ENCODE data around the gene SDHB. TPM values are rescaled to one million over a fixed set of nuclear protein-coding genes. Genes with fewer than 3 reads are reported as not detected.

SDHB gene
- total RNA-seq, 1 experiment from 2014 or later: 70.1 TPM

DNA sequence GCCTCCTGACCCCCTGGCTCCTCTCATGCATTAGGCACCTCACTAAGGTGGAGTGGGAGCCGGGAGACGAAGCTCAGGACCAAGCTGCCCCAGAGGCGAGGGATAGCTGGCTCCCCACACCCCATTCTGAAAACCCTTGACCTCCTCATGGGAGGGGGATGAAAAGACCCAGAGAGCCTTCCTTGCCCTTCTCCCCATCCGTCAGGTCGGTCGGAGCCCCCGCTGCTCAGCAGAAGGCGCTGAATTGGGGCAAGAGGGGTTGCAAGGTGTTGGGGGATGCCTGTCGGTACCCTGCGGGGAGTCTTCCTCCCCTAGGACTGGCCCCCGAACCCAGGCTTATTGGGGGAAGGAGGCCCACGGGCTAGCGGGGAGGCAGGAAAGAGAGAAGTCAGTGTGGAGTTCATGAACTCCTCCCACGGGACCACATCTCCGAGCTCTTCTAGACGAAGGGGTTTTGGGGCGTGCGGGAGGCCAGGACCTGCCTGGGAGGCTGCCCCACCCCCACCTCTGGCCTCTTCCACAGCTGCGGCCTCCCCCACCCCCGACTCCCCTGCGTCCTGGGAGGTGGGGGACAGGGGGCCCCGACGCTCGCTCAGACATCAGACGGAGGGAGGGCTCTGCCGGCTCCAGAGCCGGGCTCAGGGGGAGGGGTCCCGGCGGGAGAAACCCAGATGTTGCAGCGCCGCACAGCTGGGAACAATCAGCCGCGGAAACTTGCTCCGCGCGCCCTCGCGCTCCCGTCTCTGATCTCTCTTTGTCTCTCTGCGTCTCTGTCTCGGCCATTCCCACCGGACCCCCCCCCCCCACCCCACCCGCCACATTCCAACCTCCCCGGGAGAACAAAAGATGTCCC lies 74.1 kb downstream of the SDHB start:
- intact Hi-C loops (cut with micrococcal nuclease; ENCODE audit: unreplicated experiment): no loop called here
- Mint-ChIP-seq H3K4me3 (ENCODE audit: low read depth, unreplicated experiment) (peak overlapping the region; percentile 60), H3K4me1 (ENCODE audit: low read depth, unreplicated experiment) (peaks cover 11% of the 10 kb centered on the region), H3K27ac (ENCODE audit: unreplicated experiment) (no peak overlapping the region), H3K36me3 (ENCODE audit: insufficient read depth, unreplicated experiment) (no peaks in the 10 kb centered on the region), H3K9me3 (ENCODE audit: low read depth, unreplicated experiment) (no peaks in the 10 kb centered on the region), H3K27me3 (ENCODE audit: unreplicated experiment) (peaks cover 38% of the 10 kb centered on the region)
- BruUV-seq (replicated peaks): no TSS peak
- CTCF ChIA-PET: no interaction called here
- TF ChIP-seq, protein P1, sequence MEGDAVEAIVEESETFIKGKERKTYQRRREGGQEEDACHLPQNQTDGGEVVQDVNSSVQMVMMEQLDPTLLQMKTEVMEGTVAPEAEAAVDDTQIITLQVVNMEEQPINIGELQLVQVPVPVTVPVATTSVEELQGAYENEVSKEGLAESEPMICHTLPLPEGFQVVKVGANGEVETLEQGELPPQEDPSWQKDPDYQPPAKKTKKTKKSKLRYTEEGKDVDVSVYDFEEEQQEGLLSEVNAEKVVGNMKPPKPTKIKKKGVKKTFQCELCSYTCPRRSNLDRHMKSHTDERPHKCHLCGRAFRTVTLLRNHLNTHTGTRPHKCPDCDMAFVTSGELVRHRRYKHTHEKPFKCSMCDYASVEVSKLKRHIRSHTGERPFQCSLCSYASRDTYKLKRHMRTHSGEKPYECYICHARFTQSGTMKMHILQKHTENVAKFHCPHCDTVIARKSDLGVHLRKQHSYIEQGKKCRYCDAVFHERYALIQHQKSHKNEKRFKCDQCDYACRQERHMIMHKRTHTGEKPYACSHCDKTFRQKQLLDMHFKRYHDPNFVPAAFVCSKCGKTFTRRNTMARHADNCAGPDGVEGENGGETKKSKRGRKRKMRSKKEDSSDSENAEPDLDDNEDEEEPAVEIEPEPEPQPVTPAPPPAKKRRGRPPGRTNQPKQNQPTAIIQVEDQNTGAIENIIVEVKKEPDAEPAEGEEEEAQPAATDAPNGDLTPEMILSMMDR (IDR thresholded peaks at IDR 0.05; ENCODE audit: unreplicated experiment): no peak
- no peak for DNase-seq

- CTCF ChIA-PET: interaction anchor here (0.7 kb wide), 1 partner anchor 28 kb away, joined by 4 read pairs; no protein-coding TSS in a partner anchor
- DNase-seq: no peak
- Mint-ChIP-seq H3K9me3 (ENCODE audit: low read depth, unreplicated experiment) (no peaks in the 10 kb centered on the region), H3K4me1 (ENCODE audit: low read depth, unreplicated experiment) (peaks cover 11% of the 10 kb centered on the region), H3K27ac (ENCODE audit: unreplicated experiment) (no peak overlapping the region), H3K36me3 (ENCODE audit: insufficient read depth, unreplicated experiment) (no peaks in the 10 kb centered on the region), H3K27me3 (ENCODE audit: unreplicated experiment) (peaks cover 38% of the 10 kb centered on the region), H3K4me3 (ENCODE audit: low read depth, unreplicated experiment) (no peak overlapping the region)
- intact Hi-C loops (cut with micrococcal nuclease; ENCODE audit: unreplicated experiment): no loop called here
- BruUV-seq (replicated peaks): no TSS peak
- TF ChIP-seq, protein P1 (IDR thresholded peaks at IDR 0.05; ENCODE audit: unreplicated experiment): no peak
These were observed 75.0 kb downstream of the SDHB start for GRCh38 chr1:16978567-16979474.

GRCh38 chr1:16978139-16978538 lies 75.7 kb downstream of the SDHB start:
- no peaks in the 10 kb centered on the region for H3K9me3 Mint-ChIP-seq (ENCODE audit: low read depth, unreplicated experiment)
- peaks cover 31% of the 10 kb centered on the region for H3K27me3 Mint-ChIP-seq (ENCODE audit: unreplicated experiment)
- H3K27ac Mint-ChIP-seq (ENCODE audit: unreplicated experiment): no peak overlapping the region
- no TSS peak for BruUV-seq (replicated peaks)
- TF ChIP-seq, protein P1 (IDR thresholded peaks at IDR 0.05; ENCODE audit: unreplicated experiment): no peak
- no peaks in the 10 kb centered on the region for H3K36me3 Mint-ChIP-seq (ENCODE audit: insufficient read depth, unreplicated experiment)
- no peak overlapping the region for H3K4me3 Mint-ChIP-seq (ENCODE audit: low read depth, unreplicated experiment)
- CTCF ChIA-PET: no interaction called here
- no peak for DNase-seq
- intact Hi-C loops (cut with micrococcal nuclease; ENCODE audit: unreplicated experiment): no loop called here
- H3K4me1 Mint-ChIP-seq (ENCODE audit: low read depth, unreplicated experiment): peaks cover 11% of the 10 kb centered on the region

DNA sequence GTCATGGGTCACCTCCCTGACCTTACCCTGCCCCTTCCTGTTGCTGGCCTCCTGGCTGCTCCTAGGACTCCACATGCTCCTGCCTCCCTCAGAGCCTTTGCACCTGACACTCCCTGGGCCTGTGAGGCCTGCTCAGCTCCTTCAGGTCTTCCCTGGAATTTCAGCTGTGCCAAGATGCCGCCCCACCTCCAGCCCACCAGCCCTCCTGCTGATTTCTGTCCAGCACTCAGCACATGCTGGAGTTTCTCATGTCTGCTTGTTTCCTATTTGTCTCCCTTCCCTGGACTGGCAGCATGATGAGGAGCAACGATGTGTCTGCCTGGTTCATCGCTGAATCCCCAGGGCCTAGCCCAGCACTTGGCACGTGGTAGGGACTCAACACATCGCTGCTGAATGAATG lies 76.5 kb downstream of the SDHB start:
- Mint-ChIP-seq H3K27ac (ENCODE audit: unreplicated experiment) (no peak overlapping the region), H3K4me3 (ENCODE audit: low read depth, unreplicated experiment) (no peak overlapping the region), H3K27me3 (ENCODE audit: unreplicated experiment) (peaks cover 26% of the 10 kb centered on the region), H3K9me3 (ENCODE audit: low read depth, unreplicated experiment) (no peaks in the 10 kb centered on the region), H3K36me3 (ENCODE audit: insufficient read depth, unreplicated experiment) (no peaks in the 10 kb centered on the region), H3K4me1 (ENCODE audit: low read depth, unreplicated experiment) (peaks cover 11% of the 10 kb centered on the region)
- intact Hi-C loops (cut with micrococcal nuclease; ENCODE audit: unreplicated experiment): no loop called here
- CTCF ChIA-PET: no interaction called here
- no peak for DNase-seq
- TF ChIP-seq, protein P1 (IDR thresholded peaks at IDR 0.05; ENCODE audit: unreplicated experiment): no peak
- no TSS peak for BruUV-seq (replicated peaks)
